DMS 273 (cell line): Measurements from ENCODE around the gene SLIT3.
A peak's percentile ranks its signal among the peaks of the same experiment; 100 is the strongest.

Source experiments
- DNase-seq: peaks from one replicate; lab custom pipeline; 2025; ENCODE audit not compliant: unreplicated experiment; lab: John Stamatoyannopoulos, UW

SLIT3 gene

GRCh38 chr5:168941901-168942300 lies 359.0 kb downstream of the SLIT3 start:
- peak; percentile 12 for DNase-seq

GRCh38 chr5:168940712-168941111 lies 360.2 kb downstream of the SLIT3 start:
- DNase-seq = no peak

DNA sequence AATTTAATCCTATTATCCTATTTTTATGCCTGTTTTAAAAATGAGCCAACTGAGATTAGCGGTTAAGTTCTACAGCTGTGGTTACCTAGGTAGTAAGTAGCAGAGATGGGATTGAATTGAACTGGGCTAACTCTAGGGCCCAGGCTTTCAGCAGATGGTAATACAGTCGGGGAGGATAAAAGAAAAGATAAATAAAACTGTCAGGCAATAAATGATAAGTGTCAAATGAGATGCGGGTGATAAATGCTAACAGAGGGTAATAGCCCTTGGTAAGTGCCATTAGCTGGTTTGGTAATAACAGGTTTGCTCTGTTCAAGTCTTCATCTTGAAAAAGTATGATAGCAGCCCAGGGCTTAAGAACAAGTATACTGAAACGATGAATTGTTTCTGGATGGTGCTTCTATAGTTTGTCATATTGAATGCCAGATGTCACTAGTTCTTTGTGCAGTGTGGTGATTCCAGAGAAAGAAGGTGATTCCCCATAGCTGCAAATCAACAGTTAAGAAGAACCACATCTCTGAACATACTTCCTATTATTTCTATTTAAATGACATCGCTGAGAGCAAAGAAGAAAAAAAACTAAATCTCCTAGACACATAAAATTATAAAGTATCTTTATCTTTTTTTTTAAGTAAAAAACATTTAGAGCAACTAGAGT lies 360.9 kb downstream of the SLIT3 start:
- no peak for DNase-seq

DNA sequence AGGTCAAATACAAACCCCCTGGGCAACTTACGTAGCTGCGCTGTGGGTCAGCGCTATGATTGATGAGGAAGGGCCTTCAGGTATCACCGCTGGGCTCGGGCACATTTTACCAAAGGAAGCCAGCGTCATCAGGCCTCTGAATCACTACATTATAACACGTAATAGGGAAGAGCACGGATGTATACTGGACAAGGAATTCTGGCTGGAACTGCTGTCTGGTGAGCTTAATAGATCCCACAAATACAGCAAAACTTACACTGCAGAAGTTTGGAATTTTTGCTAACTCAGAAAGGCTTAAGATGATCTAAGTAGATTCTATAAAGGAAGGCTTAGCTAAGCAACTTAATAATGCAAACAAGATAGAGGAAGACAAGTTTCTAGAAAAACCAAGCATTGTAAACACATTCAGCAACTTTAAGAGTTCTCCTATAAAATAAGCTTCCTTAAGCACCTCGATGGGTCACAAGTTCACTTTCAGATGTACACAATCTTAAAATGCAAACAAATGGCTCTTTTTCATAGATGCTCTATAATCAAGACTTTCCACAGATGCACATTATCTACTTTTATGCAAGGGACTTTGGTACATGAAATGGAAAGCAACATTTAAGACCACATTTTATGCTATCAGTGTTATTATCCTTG lies 361.7 kb downstream of the SLIT3 start:
- DNase-seq = no peak

- DNase-seq = no peak
Observed at GRCh38 chr5:168936511-168936910, 364.4 kb downstream of the SLIT3 start.

GRCh38 chr5:168935183-168935582 lies 365.8 kb downstream of the SLIT3 start:
- no peak for DNase-seq

GRCh38 chr5:168934169-168934568 lies 366.8 kb downstream of the SLIT3 start:
- no peak for DNase-seq

GRCh38 chr5:168932400-168933189 lies 368.3 kb downstream of the SLIT3 start:
- no peak for DNase-seq

DNA sequence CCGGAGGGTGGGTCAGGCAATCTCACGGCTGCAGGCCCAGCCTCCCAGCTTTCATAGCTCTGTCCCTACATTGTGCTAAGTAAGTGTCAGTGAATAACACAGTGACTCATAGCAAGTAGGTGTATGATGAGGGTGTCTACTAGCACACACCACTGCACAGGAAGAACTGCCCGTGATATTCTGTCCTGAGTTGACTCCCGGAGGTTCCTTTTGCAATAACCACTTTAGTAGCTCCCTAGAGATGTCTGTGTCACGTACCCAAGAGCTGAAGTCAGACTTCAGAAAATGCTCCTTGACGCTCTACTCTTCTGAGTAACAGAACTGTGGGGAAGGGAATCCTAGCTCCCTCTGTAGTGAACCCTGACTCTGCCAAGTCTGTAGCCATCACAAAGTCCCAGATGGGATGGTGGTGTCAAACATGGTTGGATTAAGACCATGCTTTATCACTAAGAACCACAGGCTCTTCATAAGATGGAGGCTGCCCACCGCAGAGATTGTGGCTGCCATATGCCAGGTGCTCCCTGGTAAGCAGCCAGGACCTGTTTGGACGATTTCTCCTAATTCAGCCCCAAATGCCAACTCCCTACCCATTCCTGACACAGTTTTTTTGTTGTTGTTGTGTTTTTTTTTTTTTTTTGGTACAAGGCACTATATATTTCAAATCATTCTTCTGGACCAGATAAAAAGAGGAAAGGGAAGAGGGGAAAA lies 369.1 kb downstream of the SLIT3 start:
- no peak for DNase-seq

GRCh38 chr5:168929656-168930055 lies 371.3 kb downstream of the SLIT3 start:
- no peak for DNase-seq

DNA sequence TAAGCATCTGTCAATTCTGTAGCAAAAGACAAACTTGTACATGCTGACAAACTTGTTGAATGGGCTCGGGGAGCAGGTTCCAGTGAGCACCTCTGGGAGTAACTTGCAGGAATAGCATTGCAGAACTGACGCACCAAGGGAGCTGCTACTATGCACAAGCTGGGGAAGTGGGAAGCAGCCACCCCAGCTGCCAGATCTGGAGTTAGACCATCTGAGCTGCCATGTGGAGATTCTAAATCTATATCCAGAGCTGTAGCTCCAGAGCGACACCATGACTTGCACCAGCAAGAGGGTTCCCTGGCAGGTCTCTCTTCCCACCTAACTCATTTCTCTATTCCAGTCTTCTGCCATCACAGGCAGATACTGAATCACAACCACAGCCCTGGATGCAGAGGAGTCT lies 375.8 kb downstream of the SLIT3 start:
- no peak for DNase-seq

- DNase-seq = no peak
Observed at GRCh38 chr5:168921147-168921866, 379.6 kb downstream of the SLIT3 start.

- DNase-seq = no peak
Observed at GRCh38 chr5:168920019-168920810, 380.7 kb downstream of the SLIT3 start.

DNA sequence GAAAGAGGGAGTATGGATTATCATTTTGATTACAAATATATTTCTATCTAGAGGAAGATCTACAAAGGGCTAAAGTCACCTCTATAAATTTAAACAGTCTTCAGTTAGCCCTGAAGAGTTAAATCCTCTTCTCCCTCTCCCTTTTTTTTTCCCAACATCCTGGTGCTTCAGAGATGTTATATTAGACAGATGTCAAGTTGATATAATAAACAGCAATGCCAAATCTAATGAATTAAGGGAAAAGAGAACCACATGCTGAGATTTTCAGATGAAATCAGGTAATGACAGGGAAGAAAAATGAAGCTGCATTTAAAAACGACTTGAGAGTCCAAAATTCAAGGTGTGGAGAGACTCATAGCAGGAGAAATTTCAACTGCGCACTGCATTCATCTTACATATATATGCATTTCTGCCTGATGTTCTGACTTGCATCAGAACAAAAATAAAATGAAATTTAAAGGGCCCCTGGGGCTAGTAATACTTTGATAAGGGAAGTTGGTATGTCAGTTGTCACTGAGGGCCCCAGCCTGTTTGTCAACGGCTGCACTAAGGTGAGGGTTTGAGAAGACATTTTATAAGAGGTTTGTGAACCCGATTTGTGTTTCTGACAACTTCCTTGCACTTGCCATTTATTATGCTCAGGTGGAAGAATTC lies 382.9 kb downstream of the SLIT3 start:
- DNase-seq = no peak

DNA sequence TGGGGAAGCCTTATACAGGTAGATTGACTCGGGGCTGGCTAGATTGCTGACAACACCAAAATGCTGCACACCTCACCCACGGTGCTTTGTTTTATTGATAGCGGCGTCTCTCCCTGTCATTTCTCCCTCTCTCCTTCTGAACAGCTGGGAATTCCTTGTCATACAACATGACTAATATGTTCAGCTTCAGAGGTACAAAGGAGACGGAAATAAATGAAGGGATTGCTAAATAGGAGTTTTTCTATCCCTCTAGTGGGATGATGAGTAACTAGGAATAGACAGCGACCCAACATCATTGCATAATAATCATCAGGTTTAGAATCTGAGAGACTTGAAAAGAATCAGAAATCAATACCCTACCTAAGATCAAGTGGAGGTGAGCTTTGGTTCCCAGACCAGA lies 384.1 kb downstream of the SLIT3 start:
- no peak for DNase-seq

- no peak for DNase-seq
Observed at GRCh38 chr5:168916266-168916665, 384.7 kb downstream of the SLIT3 start.

DNA sequence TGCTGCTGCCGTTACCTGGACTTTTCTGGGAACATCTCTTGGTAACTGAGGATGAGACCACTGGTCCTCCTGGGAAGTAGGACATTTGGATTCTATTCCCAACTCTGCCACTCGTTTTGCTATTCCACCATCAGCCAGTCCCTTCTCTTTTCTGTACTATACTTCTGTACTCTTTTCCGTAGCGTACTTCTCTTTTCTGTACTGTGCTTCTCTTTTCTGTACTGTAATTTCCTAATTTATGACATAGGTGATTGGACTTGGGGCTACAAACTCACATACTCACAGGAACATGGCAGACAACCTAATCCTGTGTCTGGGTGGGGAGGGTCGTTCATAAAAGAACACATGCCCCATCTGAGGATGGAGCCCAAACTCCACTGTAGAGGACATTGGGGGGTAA lies 386.4 kb downstream of the SLIT3 start:
- no peak for DNase-seq

- no peak for DNase-seq
Observed at GRCh38 chr5:168910874-168911273, 390.1 kb downstream of the SLIT3 start.

GRCh38 chr5:168908207-168908606 lies 392.7 kb downstream of the SLIT3 start:
- DNase-seq = no peak

- no peak for DNase-seq
Observed at GRCh38 chr5:168903061-168903460, 397.9 kb downstream of the SLIT3 start.
